Measurements from ENCODE around the gene HSD17B3. TPM values are rescaled to one million over a fixed set of nuclear protein-coding genes. Genes with fewer than 3 reads are reported as not detected.
"Not testable (repeated sequence)": the region's sequence is repeated elsewhere in the genome, so short reads cannot be mapped to it uniquely, and the experiment has no call there.

Gene HSD17B3
- total RNA-seq, 1 donor: not detected

DNA sequence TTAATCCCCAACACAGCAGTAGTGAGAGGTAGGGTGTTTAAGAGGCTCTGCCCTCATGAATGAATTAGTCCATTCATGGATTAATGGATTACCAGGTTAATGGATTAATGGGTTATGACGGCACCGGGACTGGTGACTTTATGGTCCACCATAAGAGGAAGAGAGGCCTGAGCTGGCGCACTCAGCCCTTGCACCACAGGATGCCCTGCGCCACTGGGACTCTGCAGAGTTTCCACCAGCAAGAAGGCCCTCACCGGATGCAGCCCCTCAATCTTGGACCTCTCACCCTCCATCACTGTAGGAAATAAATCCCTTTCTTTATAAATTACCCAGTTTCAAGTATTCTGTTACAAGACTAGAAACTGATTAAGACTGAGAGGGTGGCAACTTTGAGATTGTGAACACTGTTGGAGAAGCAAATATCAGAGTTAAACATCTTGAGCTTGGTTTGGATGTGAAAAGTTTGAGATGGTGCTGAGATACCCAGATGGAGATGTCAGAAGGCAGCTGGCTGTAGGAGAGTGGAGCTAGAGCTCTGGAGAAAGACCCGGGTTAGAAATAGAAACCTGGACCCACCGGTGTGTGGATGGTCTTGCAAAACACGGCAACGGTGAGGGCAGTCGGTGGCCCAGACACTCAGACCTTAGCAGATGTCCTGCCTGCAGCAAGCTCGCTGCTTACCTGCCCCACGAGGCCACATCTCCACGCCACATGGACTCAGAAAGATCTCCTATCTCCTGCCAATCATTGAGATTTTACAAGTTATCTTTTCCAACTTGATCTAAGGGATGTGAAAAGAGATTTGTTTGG is 98.8 kb downstream of the HSD17B3 start:
- H3K4me3 ChIP-seq (ENCODE audit: low read length): no peak overlapping the region
- no peaks in the 10 kb centered on the region for H3K9me3 ChIP-seq (ENCODE audit: low read depth, low read length)
- no peaks in the 10 kb centered on the region for H3K4me1 ChIP-seq (ENCODE audit: insufficient read depth, low read length)
- H3K27me3 ChIP-seq (ENCODE audit: insufficient read depth, low read length): no peaks in the 10 kb centered on the region

DNA sequence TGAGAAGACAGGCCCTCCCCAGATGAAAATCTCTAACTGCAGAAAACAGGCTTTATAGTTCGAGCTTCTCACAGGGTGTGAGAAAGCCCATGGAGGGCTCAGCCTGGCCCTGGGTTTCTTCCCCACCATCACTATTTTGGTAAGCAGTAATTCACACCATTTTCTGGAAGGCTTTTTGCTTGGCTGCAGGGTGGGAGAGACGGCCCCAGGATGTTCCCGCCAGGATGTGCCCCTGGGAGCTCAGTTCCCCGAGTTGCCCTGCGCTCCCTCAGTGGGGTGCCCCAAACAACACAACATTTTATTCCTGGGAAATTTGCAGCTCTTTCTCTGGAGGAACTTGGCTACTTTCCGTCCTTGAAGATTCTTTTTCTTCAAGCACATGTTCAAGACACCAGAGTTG is 100.8 kb downstream of the HSD17B3 start:
- no peaks in the 10 kb centered on the region for H3K27me3 ChIP-seq (ENCODE audit: insufficient read depth, low read length)
- H3K4me3 ChIP-seq (ENCODE audit: low read length): no peak overlapping the region
- no peaks in the 10 kb centered on the region for H3K4me1 ChIP-seq (ENCODE audit: insufficient read depth, low read length)
- H3K9me3 ChIP-seq (ENCODE audit: low read depth, low read length): no peaks in the 10 kb centered on the region

DNA sequence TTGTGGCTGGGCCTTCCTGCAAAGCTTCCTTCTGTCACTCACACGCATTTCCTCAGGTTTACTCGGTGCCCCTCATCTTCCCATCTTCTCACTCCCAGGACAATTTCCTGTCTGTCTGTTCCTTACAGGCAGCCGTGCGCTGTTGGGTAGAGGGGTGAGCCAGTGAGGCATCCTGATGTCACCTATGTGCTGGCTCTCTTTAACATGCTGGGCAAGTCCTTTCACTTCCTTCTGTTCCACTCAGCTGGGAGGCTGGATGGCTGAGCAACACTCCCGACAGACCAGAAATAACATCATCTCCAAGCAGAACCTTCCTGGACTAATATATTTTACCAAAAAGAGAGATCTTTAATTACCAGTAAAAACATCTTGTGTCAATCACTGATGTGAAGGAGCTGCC is 103.0 kb downstream of the HSD17B3 start:
- no peaks in the 10 kb centered on the region for H3K9me3 ChIP-seq (ENCODE audit: low read depth, low read length)
- no peaks in the 10 kb centered on the region for H3K27me3 ChIP-seq (ENCODE audit: insufficient read depth, low read length)
- no peak overlapping the region for H3K4me3 ChIP-seq (ENCODE audit: low read length)
- no peaks in the 10 kb centered on the region for H3K4me1 ChIP-seq (ENCODE audit: insufficient read depth, low read length)

DNA sequence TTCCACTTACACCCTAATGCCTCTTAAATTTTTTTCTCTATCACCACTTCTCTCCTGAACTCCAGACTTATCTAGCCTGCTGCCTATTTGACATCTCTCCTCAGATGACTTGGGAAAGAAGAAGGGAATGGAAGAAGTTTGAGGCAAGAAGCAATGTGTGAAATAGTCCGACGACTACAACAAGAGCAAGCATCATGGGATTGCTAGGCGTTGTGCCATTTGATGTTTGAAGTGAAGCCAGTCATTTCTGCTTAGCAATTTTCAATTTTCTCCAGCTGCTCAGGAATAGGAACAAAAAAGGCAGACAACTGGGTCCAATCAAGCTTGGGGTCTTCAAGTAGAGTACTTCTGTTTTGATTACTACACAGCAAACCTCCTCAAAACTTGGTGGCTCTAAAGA is 106.4 kb downstream of the HSD17B3 start:
- no peaks in the 10 kb centered on the region for H3K9me3 ChIP-seq (ENCODE audit: low read depth, low read length)
- H3K27me3 ChIP-seq (ENCODE audit: insufficient read depth, low read length): no peaks in the 10 kb centered on the region
- H3K4me1 ChIP-seq (ENCODE audit: insufficient read depth, low read length): no peaks in the 10 kb centered on the region
- no peak overlapping the region for H3K4me3 ChIP-seq (ENCODE audit: low read length)

DNA sequence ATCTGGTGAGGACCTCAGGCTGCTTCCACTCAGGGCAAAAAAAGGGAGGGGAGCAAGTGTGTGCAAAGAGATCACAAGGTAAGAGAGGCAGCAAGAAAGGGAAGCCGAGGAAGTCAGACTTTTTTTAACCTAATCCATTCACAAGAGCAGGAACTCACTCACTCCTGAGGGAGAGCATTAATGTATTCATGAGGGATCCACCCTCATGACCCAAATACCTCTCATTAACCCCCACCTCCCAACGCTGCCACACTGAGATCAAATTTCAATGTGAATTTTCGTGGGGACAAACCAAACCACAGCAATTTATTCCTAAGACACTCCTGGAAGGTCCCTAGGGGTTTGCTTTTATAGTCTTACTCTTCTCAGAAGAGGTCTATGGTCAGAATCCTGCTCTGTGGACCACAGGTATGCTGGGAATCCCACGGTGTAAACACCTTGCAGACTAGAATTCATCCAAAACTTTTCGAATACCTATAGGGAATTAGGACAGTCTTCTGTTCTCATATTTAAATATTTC is 108.7 kb downstream of the HSD17B3 start:
- no peak overlapping the region for H3K4me3 ChIP-seq (ENCODE audit: low read length)
- no peaks in the 10 kb centered on the region for H3K9me3 ChIP-seq (ENCODE audit: low read depth, low read length)
- H3K4me1 ChIP-seq (ENCODE audit: insufficient read depth, low read length): no peaks in the 10 kb centered on the region
- H3K27me3 ChIP-seq (ENCODE audit: insufficient read depth, low read length): no peaks in the 10 kb centered on the region

DNA sequence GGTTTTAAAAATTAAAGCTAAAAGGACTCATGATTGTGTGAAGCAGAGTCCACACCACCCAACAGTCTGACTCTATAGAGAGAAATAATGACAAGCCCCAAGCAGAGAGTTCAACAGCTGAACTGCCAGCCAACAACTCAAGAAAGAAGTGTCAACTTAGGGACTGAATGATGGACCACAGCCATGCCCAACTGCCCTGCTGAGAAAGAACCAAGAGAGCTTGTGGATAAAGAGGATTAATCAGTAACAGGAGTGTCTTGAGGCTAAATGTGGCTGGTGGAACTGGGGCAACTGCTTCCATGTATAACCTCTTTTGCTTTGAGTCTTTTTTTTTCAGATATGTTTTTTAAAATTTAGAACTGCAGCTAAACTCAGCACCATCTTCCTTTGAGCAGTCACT is 109.3 kb downstream of the HSD17B3 start:
- H3K9me3 ChIP-seq (ENCODE audit: low read depth, low read length): no peaks in the 10 kb centered on the region
- no peak overlapping the region for H3K4me3 ChIP-seq (ENCODE audit: low read length)
- no peaks in the 10 kb centered on the region for H3K27me3 ChIP-seq (ENCODE audit: insufficient read depth, low read length)
- H3K4me1 ChIP-seq (ENCODE audit: insufficient read depth, low read length): no peaks in the 10 kb centered on the region

DNA sequence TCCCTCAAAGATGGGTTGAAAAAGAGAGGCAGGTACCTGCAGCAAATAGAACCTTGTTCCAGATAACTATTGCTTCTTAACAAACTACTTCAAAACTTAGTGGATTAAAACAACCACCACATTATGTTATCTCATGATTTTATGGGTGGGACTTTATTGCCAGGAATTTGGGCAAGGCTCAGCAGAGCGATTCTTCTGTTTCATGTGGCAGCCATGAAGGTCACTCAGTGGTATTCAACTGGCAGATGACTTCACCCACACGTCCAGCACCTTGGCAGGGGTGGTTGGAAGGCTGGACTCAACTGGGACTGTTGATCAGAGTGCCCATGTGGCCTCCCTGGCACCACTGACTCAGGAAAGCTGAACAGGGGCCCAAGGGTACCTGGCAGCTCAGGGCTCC is 112.0 kb downstream of the HSD17B3 start:
- Histone ChIP-seq H3K4me3 (ENCODE audit: low read length) (no peak overlapping the region), H3K9me3 (ENCODE audit: low read depth, low read length) (no peaks in the 10 kb centered on the region), H3K4me1 (ENCODE audit: insufficient read depth, low read length) (no peaks in the 10 kb centered on the region), H3K27me3 (ENCODE audit: insufficient read depth, low read length) (no peaks in the 10 kb centered on the region)

DNA sequence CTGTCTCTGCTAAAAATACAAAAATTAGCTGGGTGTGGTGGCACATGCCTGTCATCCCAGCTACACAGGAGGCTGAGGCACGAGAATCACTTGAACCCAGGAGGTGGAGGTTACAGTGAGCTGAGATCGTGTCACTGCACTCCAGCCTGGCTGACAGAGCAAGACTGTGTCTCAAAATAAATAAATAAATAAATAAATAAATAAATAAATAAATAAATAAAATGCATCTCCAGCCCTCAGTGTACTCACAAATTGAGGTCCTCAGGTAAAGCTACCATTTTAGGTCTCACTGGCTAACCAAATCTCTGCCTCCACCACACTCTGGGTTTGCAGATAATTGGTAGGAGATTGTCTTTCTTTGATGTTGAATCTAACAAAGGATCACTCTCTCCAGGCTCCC is 112.4 kb downstream of the HSD17B3 start:
- H3K9me3 ChIP-seq (ENCODE audit: low read depth, low read length); H3K4me3 ChIP-seq (ENCODE audit: low read length); H3K27me3 ChIP-seq (ENCODE audit: insufficient read depth, low read length); H3K4me1 ChIP-seq (ENCODE audit: insufficient read depth, low read length): not testable (repeated sequence)

DNA sequence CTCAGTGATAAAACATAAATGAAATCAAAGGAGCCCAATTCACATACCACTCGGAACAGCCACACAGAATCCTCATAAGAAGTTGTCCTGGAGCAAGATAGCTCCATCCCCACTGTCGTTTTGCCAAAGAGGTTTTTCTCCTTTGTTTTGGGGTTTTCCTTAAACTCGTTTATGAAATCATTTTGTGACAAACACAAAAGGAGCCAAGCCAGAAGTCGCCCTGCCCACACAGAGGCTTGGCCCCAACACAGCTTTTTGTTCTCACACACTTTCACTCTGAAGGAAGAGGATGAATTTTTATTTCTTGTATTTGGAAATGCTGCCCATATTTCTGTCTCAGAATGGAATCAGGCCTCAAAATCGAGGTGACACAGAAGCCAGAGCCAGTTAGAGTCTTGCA is 113.4 kb downstream of the HSD17B3 start:
- no peak overlapping the region for H3K4me3 ChIP-seq (ENCODE audit: low read length)
- no peaks in the 10 kb centered on the region for H3K27me3 ChIP-seq (ENCODE audit: insufficient read depth, low read length)
- no peaks in the 10 kb centered on the region for H3K4me1 ChIP-seq (ENCODE audit: insufficient read depth, low read length)
- no peaks in the 10 kb centered on the region for H3K9me3 ChIP-seq (ENCODE audit: low read depth, low read length)

DNA sequence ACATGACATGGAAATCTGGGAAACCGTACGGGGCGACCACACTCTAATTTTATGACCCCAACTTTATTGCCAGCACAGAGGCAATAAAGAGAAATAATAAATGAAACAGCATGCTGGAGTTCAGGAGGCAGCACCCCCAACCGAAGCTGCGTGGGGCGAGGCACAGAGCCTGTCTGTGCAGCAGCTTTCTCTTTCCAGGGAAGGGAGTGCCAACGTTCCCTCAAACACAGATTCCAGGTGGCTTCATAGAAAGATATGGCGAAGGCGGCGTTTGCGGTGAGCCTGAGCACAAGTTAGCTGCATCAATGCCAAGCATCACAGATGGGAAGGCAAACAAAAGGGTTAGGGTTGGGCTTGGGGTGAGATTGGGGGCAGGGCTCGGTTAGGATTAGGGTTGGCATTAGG is 114.8 kb downstream of the HSD17B3 start:
- H3K27me3 ChIP-seq (ENCODE audit: insufficient read depth, low read length): no peaks in the 10 kb centered on the region

DNA sequence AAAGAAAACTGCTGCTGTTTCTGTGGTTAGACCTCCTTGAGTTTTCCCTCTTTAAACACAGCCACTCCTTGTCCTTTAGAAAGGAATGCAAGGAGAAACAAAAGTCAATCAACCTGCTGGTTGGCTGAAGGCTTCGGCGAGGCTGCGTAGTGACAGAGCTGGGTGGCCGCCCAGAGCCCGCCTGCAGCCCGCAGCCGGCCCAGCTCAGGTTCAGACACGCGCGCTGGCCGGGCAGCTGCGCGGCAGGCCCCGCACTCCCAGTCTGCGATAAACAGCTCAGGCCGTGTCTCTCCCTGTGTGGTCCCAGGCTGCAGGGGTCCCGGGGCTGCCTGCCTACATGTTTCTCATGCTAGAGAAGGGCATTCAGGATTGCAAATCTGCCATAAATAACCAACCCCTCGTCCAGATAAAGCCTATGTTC is 115.4 kb downstream of the HSD17B3 start:
- H3K4me1 ChIP-seq (ENCODE audit: insufficient read depth, low read length): no peaks in the 10 kb centered on the region
- no peaks in the 10 kb centered on the region for H3K9me3 ChIP-seq (ENCODE audit: low read depth, low read length)
- H3K27me3 ChIP-seq (ENCODE audit: insufficient read depth, low read length): no peaks in the 10 kb centered on the region
- H3K4me3 ChIP-seq (ENCODE audit: low read length): no peak overlapping the region

More for the DNA sequence above, 114.8 kb downstream of the HSD17B3 start:
- Histone ChIP-seq H3K4me1 (ENCODE audit: insufficient read depth, low read length) (no peaks in the 10 kb centered on the region), H3K4me3 (ENCODE audit: low read length) (no peak overlapping the region), H3K9me3 (ENCODE audit: low read depth, low read length) (no peaks in the 10 kb centered on the region)

DNA sequence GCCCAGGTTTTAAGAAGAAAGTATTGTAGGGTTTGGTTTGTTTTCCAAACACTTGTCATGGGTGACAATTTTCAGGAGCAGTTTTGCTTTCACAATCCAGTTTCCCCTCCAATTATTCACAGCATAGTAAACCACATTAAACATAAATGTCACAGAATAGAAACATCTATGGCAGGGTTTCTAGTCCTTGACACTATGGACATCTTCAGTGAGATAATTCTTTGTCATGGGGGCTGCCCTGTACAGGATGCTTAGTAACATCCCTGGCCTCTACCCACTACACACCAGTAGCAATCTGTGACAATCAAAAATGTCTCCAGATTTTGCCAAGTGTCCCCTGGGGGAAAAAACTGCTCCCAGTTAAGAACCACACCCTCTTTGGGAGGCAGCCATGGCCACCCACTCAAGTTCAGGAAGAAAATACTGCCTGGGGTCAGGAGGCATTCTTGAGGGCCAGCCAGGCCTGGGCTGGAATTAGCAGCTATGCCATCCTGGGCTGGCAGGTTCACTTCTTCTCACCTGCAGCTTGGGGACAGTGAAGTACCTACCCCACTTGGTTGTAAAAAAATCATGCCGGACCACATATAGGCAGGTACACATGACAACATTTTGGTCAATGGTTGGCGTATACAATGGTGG is 116.3 kb downstream of the HSD17B3 start:
- no peaks in the 10 kb centered on the region for H3K9me3 ChIP-seq (ENCODE audit: low read depth, low read length)
- no peaks in the 10 kb centered on the region for H3K27me3 ChIP-seq (ENCODE audit: insufficient read depth, low read length)

More for the DNA sequence above, 116.3 kb downstream of the HSD17B3 start:
- Histone ChIP-seq H3K4me1 (ENCODE audit: insufficient read depth, low read length) (no peaks in the 10 kb centered on the region), H3K4me3 (ENCODE audit: low read length) (no peak overlapping the region)

Other genes starting within 250 kb of the HSD17B3 start
- 19.1 TPM for gene SLC35D2, start 81.5 kb upstream of the HSD17B3 start, total RNA-seq
- gene ZNF367, start 116.2 kb upstream of the HSD17B3 start, total RNA-seq: 7.8 TPM
- 12.4 TPM for gene HABP4, start 148.0 kb upstream of the HSD17B3 start, total RNA-seq

Measured in mononuclear cell (primary cell).